Measurements from ENCODE around the gene BCL2L2. TPM values are rescaled to one million over a fixed set of nuclear protein-coding genes. Genes with fewer than 3 reads are reported as not detected.

The BCL2L2 gene
- total RNA-seq (2021) (15.5 to 18.2 TPM (median 16.9 TPM) in 3 replicates), Bru-seq, nascent RNA (percentile 89 among the genes with signal in this experiment)
- long read RNA-seq, experiment 1, partial matches to known transcripts = 0 of 6 reads
- long read RNA-seq, experiment 1, other reads (novel, unspliced or antisense) = 0 of 6 reads
- long read RNA-seq, experiment 2, partial matches to known transcripts = 4 of 7 reads
- long read RNA-seq, experiment 2, other reads (novel, unspliced or antisense) = 0 of 7 reads
- long read RNA-seq, experiment 3, partial matches to known transcripts = 0 of 1 reads
- long read RNA-seq, experiment 3, other reads (novel, unspliced or antisense) = 0 of 1 reads

DNA sequence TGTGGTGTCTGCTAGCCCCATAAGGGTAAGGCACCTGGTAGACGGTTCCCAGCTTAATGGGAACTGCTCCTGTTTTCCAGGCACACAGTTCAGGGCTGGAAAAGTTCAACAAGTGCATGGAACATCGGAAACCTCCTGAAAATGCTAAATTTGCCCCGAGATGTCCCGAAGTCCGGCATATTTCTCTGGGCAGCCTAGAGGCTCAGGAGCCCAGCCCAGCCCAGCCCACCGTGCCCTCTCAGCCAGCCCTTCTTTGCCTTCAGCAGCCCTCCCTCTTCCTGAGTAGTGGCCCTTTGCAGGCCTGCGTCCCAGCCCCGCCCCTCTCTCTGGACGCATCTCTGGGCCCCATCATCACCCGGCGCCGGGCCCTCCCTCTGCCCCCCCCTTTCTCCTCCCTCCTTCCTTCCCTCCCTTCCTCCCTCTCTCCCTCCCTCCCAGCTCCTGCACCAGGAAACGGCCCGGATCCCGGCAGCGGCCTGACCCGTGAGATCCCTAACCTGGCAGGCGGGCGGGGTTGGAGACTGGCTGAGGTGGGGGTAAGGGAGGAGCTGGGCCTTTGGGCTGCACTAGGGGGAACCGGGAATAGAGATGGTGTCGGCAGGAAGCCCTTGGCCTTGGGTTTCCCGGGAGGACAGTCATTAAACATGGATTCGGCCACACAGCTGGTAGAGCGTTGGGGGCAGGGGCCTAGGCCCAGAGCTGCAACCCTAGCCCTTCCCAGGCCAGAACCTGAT is at the start of gene BCL2L2:
TSS of gene BCL2L2 (plus strand) at position 422 of the 734 bp plus-strand sequence. CDS start 935 bp downstream, outside the sequence.
- peak within 1 kb of the TSS; percentile 87 for H3K4me3 Mint-ChIP-seq
- CTCF ChIA-PET = interaction anchor here (0.6 to 2.9 kb wide), 17 partner anchors 15 to 447 kb away, joined by 3 to 20 read pairs (median 5); partner anchors contain the start of genes HOMEZ, PABPN1 and SLC22A17
- peaks cover 18% of the 10 kb centered on the region for H3K27me3 Mint-ChIP-seq (ENCODE audit: low read depth)
- peaks cover 6% of the 10 kb centered on the region for H3K36me3 Mint-ChIP-seq
- H3K27ac Mint-ChIP-seq = peak within 1 kb of the TSS; percentile 93
- DNase-seq (ENCODE audit: low spot score) = peak; percentile 94
- POLR2A ChIA-PET = interaction anchor here (0.5 to 2.7 kb wide), 8 partner anchors 15 to 377 kb away, joined by 3 to 32 read pairs (median 6); partner anchors contain the start of genes ACIN1, C14orf119, HOMEZ and PABPN1
- no peaks in the 10 kb centered on the region for H3K9me3 Mint-ChIP-seq
- ATAC-seq = peak; percentile 69
- peaks cover 20% of the 10 kb centered on the region for H3K4me1 Mint-ChIP-seq
- TF ChIP-seq ZNF317 (CRISPR knock-in tag; IDR thresholded peaks at IDR 0.05; ENCODE audit: borderline replicate concordance, low read depth) (no peak), GABPB1 (CRISPR knock-in tag; IDR thresholded peaks at IDR 0.05) (peak; percentile 80), CREB1 (CRISPR knock-in tag; IDR thresholded peaks at IDR 0.05) (peak; percentile 50; the same call in 1 of the 2 replicates), FOXK1 (CRISPR knock-in tag; IDR thresholded peaks at IDR 0.05) (peak; percentile 74), TEAD4 (CRISPR knock-in tag; IDR thresholded peaks at IDR 0.05) (no peak), ZBTB43 (CRISPR knock-in tag; IDR thresholded peaks at IDR 0.05) (peak; percentile 24; the same call in 1 of the 2 replicates), ZNF416 (CRISPR knock-in tag; IDR thresholded peaks at IDR 0.05) (no peak), JAZF1 (CRISPR knock-in tag; IDR thresholded peaks at IDR 0.05) (no peak), FOXP4 (CRISPR knock-in tag; IDR thresholded peaks at IDR 0.05) (0 out of 2 replicates have a peak, but pooled peaks have one; percentile 7), RELA (CRISPR knock-in tag; IDR thresholded peaks at IDR 0.05; ENCODE audit: borderline replicate concordance) (no peak), USF2 (CRISPR knock-in tag; IDR thresholded peaks at IDR 0.05) (peak; percentile 56), ZNF263 (CRISPR knock-in tag; IDR thresholded peaks at IDR 0.05; ENCODE audit: low read depth) (no peak), ZNF121 (CRISPR knock-in tag; IDR thresholded peaks at IDR 0.05) (0 out of 2 replicates have a peak, but pooled peaks have one; percentile 12), PRDM15 (CRISPR knock-in tag; IDR thresholded peaks at IDR 0.05) (no peak; the same call in 1 of the 2 replicates), NR1H2 (CRISPR knock-in tag; IDR thresholded peaks at IDR 0.05) (no peak), HMGA2 (CRISPR knock-in tag; IDR thresholded peaks at IDR 0.05) (no peak)
- TF ChIP-seq, protein P1, sequence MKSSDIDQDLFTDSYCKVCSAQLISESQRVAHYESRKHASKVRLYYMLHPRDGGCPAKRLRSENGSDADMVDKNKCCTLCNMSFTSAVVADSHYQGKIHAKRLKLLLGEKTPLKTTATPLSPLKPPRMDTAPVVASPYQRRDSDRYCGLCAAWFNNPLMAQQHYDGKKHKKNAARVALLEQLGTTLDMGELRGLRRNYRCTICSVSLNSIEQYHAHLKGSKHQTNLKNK (CRISPR knock-in tag; IDR thresholded peaks at IDR 0.05) = 0 out of 2 replicates have a peak, but pooled peaks have one; percentile 18
- TF ChIP-seq, protein P2, sequence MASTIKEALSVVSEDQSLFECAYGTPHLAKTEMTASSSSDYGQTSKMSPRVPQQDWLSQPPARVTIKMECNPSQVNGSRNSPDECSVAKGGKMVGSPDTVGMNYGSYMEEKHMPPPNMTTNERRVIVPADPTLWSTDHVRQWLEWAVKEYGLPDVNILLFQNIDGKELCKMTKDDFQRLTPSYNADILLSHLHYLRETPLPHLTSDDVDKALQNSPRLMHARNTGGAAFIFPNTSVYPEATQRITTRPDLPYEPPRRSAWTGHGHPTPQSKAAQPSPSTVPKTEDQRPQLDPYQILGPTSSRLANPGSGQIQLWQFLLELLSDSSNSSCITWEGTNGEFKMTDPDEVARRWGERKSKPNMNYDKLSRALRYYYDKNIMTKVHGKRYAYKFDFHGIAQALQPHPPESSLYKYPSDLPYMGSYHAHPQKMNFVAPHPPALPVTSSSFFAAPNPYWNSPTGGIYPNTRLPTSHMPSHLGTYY (CRISPR knock-in tag; IDR thresholded peaks at IDR 0.05) = no peak
- TF ChIP-seq, protein P3, sequence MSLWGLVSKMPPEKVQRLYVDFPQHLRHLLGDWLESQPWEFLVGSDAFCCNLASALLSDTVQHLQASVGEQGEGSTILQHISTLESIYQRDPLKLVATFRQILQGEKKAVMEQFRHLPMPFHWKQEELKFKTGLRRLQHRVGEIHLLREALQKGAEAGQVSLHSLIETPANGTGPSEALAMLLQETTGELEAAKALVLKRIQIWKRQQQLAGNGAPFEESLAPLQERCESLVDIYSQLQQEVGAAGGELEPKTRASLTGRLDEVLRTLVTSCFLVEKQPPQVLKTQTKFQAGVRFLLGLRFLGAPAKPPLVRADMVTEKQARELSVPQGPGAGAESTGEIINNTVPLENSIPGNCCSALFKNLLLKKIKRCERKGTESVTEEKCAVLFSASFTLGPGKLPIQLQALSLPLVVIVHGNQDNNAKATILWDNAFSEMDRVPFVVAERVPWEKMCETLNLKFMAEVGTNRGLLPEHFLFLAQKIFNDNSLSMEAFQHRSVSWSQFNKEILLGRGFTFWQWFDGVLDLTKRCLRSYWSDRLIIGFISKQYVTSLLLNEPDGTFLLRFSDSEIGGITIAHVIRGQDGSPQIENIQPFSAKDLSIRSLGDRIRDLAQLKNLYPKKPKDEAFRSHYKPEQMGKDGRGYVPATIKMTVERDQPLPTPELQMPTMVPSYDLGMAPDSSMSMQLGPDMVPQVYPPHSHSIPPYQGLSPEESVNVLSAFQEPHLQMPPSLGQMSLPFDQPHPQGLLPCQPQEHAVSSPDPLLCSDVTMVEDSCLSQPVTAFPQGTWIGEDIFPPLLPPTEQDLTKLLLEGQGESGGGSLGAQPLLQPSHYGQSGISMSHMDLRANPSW (CRISPR knock-in tag; conservative IDR thresholded peaks at IDR 0.05; ENCODE audit: low read depth) = no peak
- TF ChIP-seq, protein P4, sequence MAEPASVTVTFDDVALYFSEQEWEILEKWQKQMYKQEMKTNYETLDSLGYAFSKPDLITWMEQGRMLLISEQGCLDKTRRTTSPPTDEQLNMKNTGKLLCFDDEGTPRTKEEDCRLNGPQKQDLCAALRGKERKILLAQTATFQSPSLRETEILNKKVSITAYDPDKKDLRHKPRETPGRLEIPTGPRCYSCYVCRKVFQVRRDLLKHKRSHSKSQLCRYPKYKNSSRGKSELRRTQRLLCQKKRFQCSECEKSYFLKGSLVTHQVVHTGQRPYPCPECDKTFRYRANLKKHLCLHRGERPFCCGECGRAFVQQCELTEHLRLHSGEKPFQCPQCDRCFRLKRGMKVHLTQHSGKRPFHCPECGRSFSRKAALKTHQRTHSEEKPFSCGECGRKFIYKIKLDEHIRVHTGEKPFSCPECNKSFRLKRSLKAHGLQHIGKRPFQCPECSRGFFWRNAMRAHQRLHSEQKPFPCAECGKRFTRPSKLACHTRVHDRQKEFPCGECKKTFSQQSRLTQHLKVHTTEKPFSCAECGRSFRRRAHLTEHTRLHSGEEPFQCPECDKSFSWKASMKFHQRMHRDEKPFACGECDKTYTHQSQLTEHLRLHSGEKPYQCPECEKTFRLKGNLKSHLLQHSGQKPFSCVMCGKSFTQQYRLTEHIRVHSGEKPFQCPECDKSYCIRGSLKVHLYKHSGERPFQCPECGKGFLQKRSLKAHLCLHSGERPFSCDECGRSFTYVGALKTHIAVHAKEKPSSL (CRISPR knock-in tag; conservative IDR thresholded peaks at IDR 0.05) = no peak

Measured in WTC11 (cell line).